Effector memory CD8-positive, alpha-beta T cell (primary cell): ENCODE data around the gene GAB1.

Experiments
- ATAC-seq: fragments of 150-1000 bp; cut with Tn5 transposase; replicated peaks from 2 replicates; pipeline ENCODE4 v1.10.0; 2021; ENCODE audit warnings: mild to moderate bottlenecking, moderate library complexity
- DNase-seq, 3 experiments: peaks; one replicate each; pipeline ENCODE4 v3.0.0; 2021
- H3K27ac Mint-ChIP-seq, 2 donors: one replicate each; pipeline ENCODE4 v1.8.0; 2022; ENCODE audit warnings: mild to moderate bottlenecking in 2 of 2, mixed read lengths in 2 of 2, moderate library complexity in 2 of 2
- H3K27me3 Mint-ChIP-seq, 2 donors: one replicate each; pipeline ENCODE4 v1.8.0; 2022; ENCODE audit warnings: mixed read lengths in 2 of 2
- H3K36me3 Mint-ChIP-seq: one replicate; pipeline ENCODE4 v1.8.0; 2022; ENCODE audit warnings: mild to moderate bottlenecking, moderate library complexity, mixed read lengths; ENCODE audit not compliant: insufficient read depth
- H3K4me1 Mint-ChIP-seq, 2 donors: one replicate each; pipeline ENCODE4 v1.8.0; 2022; ENCODE audit warnings: low read depth in 2 of 2, mixed read lengths in 2 of 2
- H3K4me3 Mint-ChIP-seq, 2 donors: one replicate each; pipeline ENCODE4 v1.8.0; 2022; ENCODE audit warnings: mild to moderate bottlenecking in 2 of 2, mixed read lengths in 2 of 2, moderate library complexity in 2 of 2
- H3K9me3 Mint-ChIP-seq, 2 donors: one replicate each; pipeline ENCODE4 v1.8.0; 2022; ENCODE audit warnings: mixed read lengths in 2 of 2

The GAB1 gene

DNA sequence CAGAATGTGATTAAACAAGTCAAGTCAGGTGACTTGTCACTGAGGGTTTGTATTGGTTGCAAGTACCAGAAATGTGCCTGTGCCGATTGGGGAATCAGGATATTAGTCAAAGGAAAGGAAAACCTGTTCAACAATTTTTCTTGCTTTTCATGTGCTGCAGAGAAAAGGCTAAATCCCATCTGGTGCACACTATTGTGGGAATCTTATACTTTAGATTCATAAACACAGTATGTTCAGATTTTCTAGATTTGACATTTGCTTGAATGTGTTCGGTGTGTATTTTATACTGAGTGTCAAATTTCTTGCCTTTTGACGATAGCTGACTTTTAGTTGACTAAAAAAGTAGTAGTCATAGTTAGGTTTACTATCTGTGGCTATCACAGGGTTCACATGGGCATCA lies 37.6 kb downstream of the GAB1 start:
- H3K4me3 Mint-ChIP-seq: no peak overlapping the region
- H3K4me1 Mint-ChIP-seq: no peaks in the 10 kb centered on the region
- peaks cover 13 to 15% of the 10 kb centered on the region in 2 donors for H3K27me3 Mint-ChIP-seq
- H3K36me3 Mint-ChIP-seq: no peaks in the 10 kb centered on the region
- no peak for ATAC-seq
- DNase-seq: no peak
- peaks cover 0 to 2% of the 10 kb centered on the region in 2 donors for H3K9me3 Mint-ChIP-seq
- H3K27ac Mint-ChIP-seq: no peak overlapping the region

DNA sequence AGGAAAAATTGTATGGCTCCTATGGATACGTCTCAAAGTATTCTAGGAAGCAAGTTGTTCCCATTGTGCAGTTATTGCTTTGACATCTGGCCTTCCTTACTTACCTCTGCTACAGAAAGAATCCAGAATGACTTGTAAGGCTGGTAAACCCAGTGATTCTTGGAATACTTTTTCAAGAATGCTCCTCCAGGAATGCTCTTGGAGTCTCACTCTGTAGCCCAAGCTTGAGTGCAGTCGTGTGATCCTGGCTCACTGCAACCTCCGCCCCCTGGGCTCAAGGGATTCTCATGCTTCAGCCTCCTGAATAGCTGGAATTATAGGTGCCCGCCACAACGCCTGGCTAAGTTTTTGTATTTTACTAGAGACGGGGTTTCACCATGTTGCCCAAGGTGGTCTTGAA lies 38.1 kb downstream of the GAB1 start:
- Mint-ChIP-seq H3K36me3 (no peaks in the 10 kb centered on the region), H3K27me3 (peaks cover 10 to 13% of the 10 kb centered on the region in 2 donors), H3K4me3 (no peak overlapping the region), H3K9me3 (peaks cover 0 to 2% of the 10 kb centered on the region in 2 donors), H3K27ac (no peak overlapping the region), H3K4me1 (no peaks in the 10 kb centered on the region)
- DNase-seq (no peak), ATAC-seq (no peak)

DNA sequence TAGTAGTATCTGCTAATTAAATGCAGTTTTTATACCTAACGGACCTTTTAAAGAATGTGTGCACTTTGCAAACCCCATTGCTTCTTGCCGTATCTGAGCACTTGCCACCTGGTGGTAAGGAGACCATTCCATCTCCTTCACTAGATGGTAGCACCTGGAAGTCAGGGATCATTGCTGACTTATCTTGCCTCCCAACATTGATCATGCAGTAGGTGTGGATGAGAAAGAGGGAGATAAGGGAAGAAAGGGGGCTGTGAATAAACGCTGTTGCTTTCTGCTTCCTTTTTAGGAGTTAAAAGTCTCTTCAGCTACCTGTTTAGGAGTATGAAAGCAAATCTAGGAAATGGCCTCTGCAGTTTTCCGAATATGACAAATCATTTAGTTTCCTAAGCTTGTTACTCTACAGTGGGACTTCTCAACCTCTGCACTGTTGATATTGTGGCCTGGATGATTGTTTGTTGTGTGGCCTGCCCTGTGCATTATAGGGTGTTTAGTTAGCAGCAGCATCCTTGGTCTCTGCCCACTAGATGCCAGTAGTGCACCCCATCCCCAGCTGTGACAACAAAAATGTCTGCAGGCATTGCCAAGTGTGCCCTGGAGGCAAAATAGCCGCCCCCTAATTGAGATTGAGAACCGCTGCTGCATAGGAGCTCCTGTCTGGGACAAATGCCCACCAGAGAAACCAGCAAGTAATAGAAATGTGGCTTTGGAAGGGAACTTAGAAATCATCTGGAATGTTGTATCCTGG lies 38.8 kb downstream of the GAB1 start:
- no peak for DNase-seq
- Mint-ChIP-seq H3K27ac (no peak overlapping the region), H3K36me3 (no peaks in the 10 kb centered on the region), H3K9me3 (peaks cover 0 to 2% of the 10 kb centered on the region in 2 donors), H3K27me3 (peaks cover 6 to 13% of the 10 kb centered on the region in 2 donors), H3K4me1 (no peaks in the 10 kb centered on the region), H3K4me3 (no peak overlapping the region)
- peak; percentile 51 for ATAC-seq

DNA sequence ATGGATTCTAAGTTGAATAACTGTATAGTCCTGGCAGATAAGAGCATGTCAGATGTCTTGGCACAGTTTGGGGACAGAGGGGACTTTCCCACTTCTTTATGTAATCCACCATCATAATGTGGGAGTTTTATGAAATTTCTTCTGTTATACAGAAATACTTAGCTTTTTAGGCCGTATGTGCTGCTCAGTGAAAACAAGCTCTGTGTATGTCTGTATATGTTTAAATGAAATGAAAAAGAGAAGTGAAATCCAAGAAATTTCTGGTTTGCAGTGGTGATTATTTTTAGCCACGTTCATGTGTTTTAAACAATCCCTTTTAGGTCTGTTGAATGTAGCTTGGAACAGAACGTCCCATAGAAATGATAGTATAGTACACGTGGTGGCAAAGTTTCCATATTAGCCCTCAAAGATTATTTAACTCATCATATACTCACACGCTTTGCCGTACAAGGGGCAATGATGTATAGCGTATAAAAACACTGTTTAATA lies 41.0 kb downstream of the GAB1 start:
- Mint-ChIP-seq H3K4me1 (no peaks in the 10 kb centered on the region), H3K27me3 (peaks cover 0 to 13% of the 10 kb centered on the region in 2 donors), H3K4me3 (no peak overlapping the region), H3K9me3 (no peaks in the 10 kb centered on the region), H3K36me3 (no peaks in the 10 kb centered on the region), H3K27ac (no peak overlapping the region)
- ATAC-seq (peak; percentile 5), DNase-seq (no peak)

DNA sequence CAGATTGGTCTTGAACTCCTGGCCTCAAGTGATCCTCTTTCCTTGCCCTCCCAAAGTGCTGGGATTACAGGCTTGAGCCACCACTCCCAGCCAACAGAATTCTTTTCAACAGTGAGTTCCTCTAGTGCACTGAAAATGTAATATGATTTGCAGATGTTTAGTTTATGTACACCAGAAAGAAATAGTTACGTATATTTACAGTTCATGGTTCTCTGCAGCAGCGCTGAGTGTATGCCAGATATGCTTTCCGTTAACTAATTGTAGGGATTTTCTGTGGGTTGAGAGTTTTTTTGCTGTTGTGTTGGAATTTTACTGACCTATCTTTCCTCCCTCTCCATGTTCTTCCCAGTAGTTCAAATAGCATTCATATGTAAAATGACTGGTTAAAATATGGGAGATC lies 44.0 kb downstream of the GAB1 start:
- H3K4me3 Mint-ChIP-seq: no peak overlapping the region
- no peak overlapping the region for H3K27ac Mint-ChIP-seq
- peaks cover 0 to 5% of the 10 kb centered on the region in 2 donors for H3K27me3 Mint-ChIP-seq
- ATAC-seq (no peak), DNase-seq (no peak)
- no peaks in the 10 kb centered on the region for H3K9me3 Mint-ChIP-seq
- H3K36me3 Mint-ChIP-seq: no peaks in the 10 kb centered on the region
- H3K4me1 Mint-ChIP-seq: no peaks in the 10 kb centered on the region

DNA sequence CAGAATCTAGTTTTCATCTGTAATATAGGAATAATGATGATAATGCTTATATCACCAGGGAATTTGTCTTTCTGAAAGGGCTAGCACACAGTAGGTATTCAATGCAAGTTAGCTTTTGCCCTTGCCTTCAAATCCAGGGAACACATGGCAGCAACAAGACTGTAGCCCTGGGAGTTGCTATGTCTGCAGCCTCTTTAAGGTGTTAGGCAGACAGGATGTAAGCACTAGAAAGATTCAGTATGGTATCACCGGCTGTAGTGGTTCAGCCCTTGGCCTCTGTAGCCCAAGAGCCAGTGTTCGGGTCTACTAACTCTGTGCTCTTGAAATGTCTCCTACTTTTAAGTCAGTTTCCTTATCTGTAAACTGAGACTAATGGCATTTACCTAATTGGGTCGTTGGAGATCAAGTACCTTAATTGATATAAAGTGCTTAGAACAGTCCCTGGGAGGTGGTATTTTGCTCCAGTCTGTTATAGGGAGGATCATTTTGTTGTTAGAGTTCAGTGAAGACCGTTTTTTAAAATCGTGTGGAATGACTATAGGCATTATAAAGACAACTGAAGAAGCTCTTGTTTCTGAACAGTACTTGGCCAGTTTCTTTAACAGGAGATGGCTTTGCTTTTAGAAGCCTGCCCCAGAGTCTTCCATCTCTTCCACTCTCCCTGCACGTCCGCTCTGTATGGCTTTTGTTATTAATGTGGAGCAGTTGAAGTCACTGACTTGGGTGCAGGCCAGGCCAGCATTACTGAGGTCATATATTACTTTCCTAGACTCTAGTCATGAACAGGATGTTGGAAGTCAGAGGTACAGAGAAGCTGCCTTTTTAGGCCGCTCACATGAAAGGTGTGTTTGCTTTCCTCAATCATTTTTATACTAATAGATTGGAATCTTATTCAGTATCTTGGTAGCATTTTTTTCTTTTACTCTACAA lies 44.8 kb downstream of the GAB1 start:
- Mint-ChIP-seq H3K27ac (no peak overlapping the region), H3K9me3 (no peaks in the 10 kb centered on the region), H3K27me3 (no peaks in the 10 kb centered on the region), H3K4me1 (no peaks in the 10 kb centered on the region), H3K36me3 (no peaks in the 10 kb centered on the region), H3K4me3 (no peak overlapping the region)
- ATAC-seq: no peak
- DNase-seq: no peak

DNA sequence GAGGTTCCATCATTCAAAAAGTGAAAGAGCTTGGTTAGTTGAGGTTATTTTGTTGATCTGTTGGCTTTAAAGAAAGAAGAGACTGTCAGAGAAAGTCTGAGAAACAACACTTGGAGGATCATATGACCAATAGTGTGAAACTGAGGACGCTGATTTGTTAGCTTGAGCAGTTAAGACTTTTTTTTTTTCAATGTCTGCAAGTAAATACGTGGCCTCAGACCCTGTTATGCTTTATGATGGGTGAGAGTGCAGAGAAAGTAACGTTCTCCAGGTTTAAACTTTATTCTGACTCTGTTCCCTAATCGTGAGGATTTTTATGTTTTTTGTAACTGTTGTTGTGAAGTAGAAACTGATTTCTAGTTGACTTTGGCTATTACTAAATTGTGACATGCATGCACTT lies 45.9 kb downstream of the GAB1 start:
- no peak overlapping the region for H3K4me3 Mint-ChIP-seq

DNA sequence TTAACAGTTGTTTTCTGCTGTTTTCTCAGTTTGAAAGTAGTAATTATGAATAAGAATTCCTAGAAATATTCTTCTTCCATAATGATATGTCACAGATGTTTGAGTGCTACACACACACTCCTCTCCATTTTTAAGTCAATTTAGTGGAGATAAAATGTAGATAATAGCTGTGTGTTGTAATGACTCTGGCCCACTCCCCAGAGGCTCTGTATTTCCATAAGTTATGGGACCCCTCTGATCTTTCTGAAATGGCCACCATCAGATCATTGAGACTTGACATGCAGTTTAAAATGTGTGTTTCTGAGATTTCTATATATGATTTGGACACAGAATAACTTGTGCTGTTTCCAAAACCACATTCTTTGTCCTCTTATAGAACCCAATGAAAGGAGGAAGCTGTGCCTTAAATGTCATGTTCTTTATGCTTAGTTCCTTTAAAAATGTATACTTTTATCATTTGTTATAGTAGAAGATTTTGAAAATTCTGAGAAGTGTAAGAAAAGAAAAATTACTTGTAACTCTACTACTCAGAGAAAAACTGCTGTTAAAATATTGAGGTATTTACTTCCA lies 46.4 kb downstream of the GAB1 start:
- ATAC-seq (no peak), DNase-seq (no peak)
- Mint-ChIP-seq H3K27ac (no peak overlapping the region), H3K4me3 (no peak overlapping the region), H3K4me1 (no peaks in the 10 kb centered on the region), H3K9me3 (no peaks in the 10 kb centered on the region), H3K36me3 (no peaks in the 10 kb centered on the region), H3K27me3 (peaks cover 8 to 9% of the 10 kb centered on the region in 2 donors)

More for the DNA sequence above, 45.9 kb downstream of the GAB1 start:
- H3K4me1 Mint-ChIP-seq: no peaks in the 10 kb centered on the region
- DNase-seq (no peak), ATAC-seq (no peak)
- peak overlapping the region in 1 of 2 donors; percentile 26 for H3K27ac Mint-ChIP-seq
- no peaks in the 10 kb centered on the region for H3K9me3 Mint-ChIP-seq
- no peaks in the 10 kb centered on the region for H3K36me3 Mint-ChIP-seq
- H3K27me3 Mint-ChIP-seq: peaks cover 3 to 4% of the 10 kb centered on the region in 2 donors

DNA sequence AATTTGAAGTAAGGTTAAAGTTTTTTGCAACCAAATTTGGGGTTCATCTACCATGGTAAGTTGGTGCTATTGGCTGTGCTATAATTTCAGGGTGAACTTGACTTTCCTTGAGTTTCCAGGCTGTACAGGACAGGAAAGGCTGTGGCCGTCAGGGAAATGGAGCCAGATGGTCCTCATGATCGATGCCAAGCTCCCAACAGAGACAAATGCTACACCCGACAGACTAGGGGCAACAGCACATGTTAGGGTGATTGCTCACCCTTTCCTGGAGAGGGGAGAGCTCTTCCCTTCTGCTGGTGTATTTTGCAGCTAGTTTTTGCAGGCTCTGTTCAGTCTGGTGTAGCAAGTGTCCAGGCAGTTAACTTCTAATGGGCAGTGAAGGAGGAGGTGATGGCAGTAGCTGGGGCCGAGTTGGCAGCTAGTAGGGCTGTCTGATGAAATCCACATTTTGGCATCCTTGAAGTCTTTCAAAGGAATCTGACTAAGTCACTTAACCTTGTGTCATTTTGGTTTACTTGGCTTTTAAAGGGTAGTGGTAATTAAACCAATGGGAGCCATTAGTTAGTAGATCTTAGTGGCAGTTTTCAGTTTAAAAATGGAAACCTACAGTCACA lies 47.8 kb downstream of the GAB1 start:
- no peaks in the 10 kb centered on the region for H3K9me3 Mint-ChIP-seq
- peaks cover 3% of the 10 kb centered on the region for H3K36me3 Mint-ChIP-seq
- H3K4me3 Mint-ChIP-seq: no peak overlapping the region
- DNase-seq (no peak), ATAC-seq (no peak)
- peaks cover 16 to 17% of the 10 kb centered on the region in 2 donors for H3K27me3 Mint-ChIP-seq
- H3K27ac Mint-ChIP-seq: no peak overlapping the region
- H3K4me1 Mint-ChIP-seq: no peaks in the 10 kb centered on the region

DNA sequence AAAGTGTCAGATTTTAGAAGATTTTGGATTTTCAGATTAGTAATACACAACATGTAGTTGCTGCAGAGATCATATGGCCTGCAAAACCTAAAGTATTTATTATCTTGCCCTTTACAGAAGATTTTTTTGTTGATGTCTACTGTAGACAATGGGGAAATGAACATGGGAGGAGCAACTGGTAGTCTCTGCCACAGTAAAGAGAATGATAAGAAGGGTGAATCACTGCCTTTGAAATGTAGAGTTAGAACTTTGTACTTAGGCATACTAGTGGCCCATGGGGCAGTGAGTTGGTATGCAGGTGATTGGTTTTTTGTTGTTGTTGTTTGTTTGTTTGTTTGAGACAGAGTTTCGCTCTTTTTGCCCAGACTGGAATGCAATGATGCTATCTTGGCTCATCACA lies 50.1 kb downstream of the GAB1 start:
- Mint-ChIP-seq H3K36me3 (peaks cover 3% of the 10 kb centered on the region), H3K4me3 (no peak overlapping the region), H3K4me1 (no peaks in the 10 kb centered on the region), H3K27me3 (peaks cover 27 to 29% of the 10 kb centered on the region in 2 donors), H3K27ac (no peak overlapping the region), H3K9me3 (no peaks in the 10 kb centered on the region)
- DNase-seq (no peak), ATAC-seq (no peak)

DNA sequence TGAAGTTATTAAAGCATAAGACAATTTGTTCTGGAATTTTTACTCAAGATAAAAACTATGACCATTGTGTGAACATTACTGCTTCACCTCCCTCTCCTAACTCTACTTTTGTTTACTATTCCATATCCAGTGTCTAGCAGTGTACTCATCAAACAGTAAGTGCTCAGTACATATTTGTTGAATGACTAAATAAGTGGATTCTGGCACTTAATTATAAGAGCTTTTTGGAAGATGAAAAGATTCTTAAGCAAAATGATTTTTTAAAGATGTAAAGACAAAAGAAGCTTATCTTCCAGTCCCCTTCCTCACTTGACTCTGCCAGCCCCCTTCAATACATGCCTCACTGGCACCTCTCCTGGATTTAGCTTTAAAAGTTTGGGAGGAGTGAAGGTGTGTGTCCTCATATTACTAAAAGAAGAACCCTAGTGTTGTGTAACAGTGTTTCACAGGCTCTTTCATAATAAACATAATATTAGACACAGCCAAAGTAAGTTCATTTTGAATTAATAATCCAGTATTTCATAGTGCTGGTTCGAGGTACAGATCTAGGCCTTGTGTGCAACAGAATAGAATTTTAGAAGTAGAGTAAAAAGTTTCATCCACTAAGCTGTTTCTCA lies 53.0 kb downstream of the GAB1 start:
- H3K36me3 Mint-ChIP-seq: peaks cover 3% of the 10 kb centered on the region
- ATAC-seq: no peak

DNA sequence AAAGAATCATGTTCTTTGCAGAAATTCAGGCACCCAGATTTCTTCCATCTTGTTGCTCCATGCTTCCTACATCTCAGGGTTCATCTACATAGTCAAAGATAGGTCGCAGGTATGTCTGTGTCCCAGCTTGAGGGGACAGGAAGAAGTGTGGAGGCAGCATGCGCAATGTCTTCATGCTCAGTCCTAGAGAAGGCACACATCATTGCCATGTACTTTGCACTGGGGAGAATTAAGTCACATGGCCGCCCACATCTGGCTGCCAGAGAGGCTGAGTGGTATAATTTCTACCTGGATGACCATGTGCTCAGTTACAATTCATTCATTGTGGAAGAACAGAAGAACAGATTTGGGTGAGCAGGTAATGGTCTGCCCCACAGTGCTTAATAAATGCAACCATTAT lies 54.1 kb downstream of the GAB1 start:
- H3K4me3 Mint-ChIP-seq: no peak overlapping the region
- no peaks in the 10 kb centered on the region for H3K9me3 Mint-ChIP-seq
- peaks cover 41 to 42% of the 10 kb centered on the region in 2 donors for H3K27me3 Mint-ChIP-seq
- H3K4me1 Mint-ChIP-seq: no peaks in the 10 kb centered on the region
- no peak overlapping the region for H3K27ac Mint-ChIP-seq
- ATAC-seq (no peak), DNase-seq (no peak)
- H3K36me3 Mint-ChIP-seq: peaks cover 3% of the 10 kb centered on the region

More for the DNA sequence above, 53.0 kb downstream of the GAB1 start:
- no peak overlapping the region for H3K27ac Mint-ChIP-seq
- H3K27me3 Mint-ChIP-seq: peaks cover 37 to 38% of the 10 kb centered on the region in 2 donors
- no peak overlapping the region for H3K4me3 Mint-ChIP-seq
- DNase-seq: no peak
- no peaks in the 10 kb centered on the region for H3K9me3 Mint-ChIP-seq
- no peaks in the 10 kb centered on the region for H3K4me1 Mint-ChIP-seq

DNA sequence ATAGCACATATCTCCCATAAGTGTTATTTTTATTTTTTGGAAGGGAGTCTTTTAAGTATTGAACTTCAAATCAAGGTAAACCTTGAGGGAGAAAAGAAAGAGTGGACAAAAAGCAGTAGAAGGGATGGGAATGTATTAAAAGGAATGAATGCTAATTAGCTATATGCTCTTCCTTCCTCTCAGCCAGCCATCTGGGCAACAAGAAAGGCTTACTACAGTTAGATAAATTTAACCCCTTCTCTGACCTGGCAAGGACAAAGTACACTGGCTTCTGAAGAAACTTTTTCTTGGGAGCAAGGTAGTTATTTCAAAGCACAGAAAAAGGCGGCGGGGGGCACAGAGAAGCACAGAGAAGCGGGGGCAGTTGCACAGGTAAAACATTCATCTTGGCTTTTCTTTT lies 54.6 kb downstream of the GAB1 start:
- ATAC-seq (no peak), DNase-seq (no peak)
- no peaks in the 10 kb centered on the region for H3K9me3 Mint-ChIP-seq
- no peak overlapping the region for H3K27ac Mint-ChIP-seq
- H3K36me3 Mint-ChIP-seq: peaks cover 3% of the 10 kb centered on the region
- no peak overlapping the region for H3K4me3 Mint-ChIP-seq
- no peaks in the 10 kb centered on the region for H3K4me1 Mint-ChIP-seq
- peaks cover 46 to 47% of the 10 kb centered on the region in 2 donors for H3K27me3 Mint-ChIP-seq
